ENCODE results near the gene LRIG3.
A peak's percentile ranks its signal among the peaks of the same experiment; 100 is the strongest.
"Not testable (repeated sequence)": the region's sequence is repeated elsewhere in the genome, so short reads cannot be mapped to it uniquely, and the experiment has no call there.

The LRIG3 gene

DNA sequence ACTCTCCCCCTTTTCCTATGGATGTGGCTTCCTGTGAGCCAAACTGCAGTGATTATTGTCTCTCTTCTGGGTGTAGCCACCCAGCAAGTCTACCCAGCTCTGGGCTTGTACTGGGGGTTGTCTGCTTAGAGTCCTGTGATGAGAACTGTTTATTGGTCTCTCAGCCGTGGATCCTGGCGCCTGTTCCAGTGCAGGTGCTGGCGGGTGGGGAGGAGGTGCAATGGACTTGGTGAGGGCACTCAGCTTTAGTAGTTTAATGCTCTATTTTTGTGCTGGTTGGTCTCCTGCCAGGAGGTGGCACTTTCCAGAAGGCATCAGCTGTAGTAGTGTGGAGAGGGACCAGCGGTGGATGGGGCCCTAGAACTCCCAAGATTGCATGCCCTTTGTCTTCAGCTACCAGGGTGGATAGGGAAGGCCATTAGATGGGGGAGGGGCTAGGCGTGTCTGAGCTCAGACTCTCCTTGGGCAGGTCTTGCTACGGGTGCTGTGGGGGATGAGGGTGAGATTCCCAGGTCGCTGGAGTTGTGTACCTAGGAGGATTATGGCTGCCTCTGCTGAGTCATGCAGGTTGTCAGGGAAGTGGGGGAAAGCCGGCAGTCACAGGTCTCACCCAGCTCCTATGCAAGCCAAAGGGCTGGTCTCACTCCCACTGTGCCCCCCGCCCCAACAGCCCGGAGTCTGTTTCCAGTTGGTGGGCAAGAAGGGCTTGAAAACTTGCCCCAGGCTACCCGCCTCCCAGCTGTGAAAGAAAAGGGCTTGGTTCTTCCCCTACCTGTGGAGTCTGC lies 29.8 kb upstream of the LRIG3 start:
- not testable (repeated sequence) for H3K4me3 ChIP-seq (ENCODE audit: low read length); H3K27me3 ChIP-seq (ENCODE audit: insufficient read depth, low read length)

DNA sequence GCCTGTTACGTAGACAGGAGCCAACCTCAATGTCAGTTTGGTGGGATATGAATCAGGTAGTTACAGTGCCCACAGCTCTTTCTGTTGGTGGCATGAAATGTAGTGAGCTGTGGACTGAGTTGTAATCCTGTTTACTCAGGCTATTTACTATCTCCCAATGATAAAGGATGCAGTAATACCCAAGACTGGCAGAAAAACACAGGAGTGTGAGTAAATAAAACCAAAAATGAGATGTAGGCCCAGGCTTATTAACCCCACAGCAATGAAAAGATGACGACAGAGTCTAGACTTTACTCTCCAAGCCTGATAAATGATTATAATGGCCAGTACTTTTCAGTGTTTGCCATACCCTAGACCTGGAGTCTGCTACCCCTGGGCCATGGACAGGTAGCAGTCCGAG lies 22.8 kb upstream of the LRIG3 start:
- Histone ChIP-seq H2AFZ (ENCODE audit: low read depth, low read length) (no peak overlapping the region), H3K36me3 (ENCODE audit: insufficient read depth, low read length) (no peaks in the 10 kb centered on the region), H3K9me3 (ENCODE audit: low read length) (no peaks in the 10 kb centered on the region), H3K27me3 (ENCODE audit: insufficient read depth, low read length) (no peaks in the 10 kb centered on the region), H3K4me1 (ENCODE audit: insufficient read depth, low read length) (no peaks in the 10 kb centered on the region), H3K4me3 (ENCODE audit: low read length) (no peak overlapping the region)

More for the DNA sequence above, 29.8 kb upstream of the LRIG3 start:
- H3K4me1 ChIP-seq (ENCODE audit: insufficient read depth, low read length); H3K9me3 ChIP-seq (ENCODE audit: low read length); H2AFZ ChIP-seq (ENCODE audit: low read depth, low read length); H3K36me3 ChIP-seq (ENCODE audit: insufficient read depth, low read length): not testable (repeated sequence)

DNA sequence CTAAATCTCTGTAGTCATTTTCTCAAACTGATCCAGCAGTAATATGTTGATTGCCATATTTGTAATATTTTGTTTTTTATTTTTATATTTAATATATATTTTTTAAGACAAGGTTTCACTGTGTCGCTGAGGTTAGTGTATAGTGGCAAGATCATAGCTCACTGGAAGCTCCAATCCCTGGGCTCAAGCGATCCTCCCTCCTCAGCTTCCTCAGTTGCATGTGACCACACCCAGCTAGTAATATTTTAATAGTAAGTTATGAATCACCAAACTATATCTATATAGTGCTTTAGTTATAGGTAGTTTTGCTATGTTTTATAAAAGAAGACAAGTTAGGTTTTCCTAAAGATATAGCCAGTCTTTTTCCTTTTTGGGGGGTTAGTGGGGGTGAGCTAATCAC lies 22.0 kb upstream of the LRIG3 start:
- Histone ChIP-seq H3K9me3 (ENCODE audit: low read length) (no peaks in the 10 kb centered on the region), H3K4me1 (ENCODE audit: insufficient read depth, low read length) (no peaks in the 10 kb centered on the region), H3K36me3 (ENCODE audit: insufficient read depth, low read length) (no peaks in the 10 kb centered on the region), H3K27me3 (ENCODE audit: insufficient read depth, low read length) (no peaks in the 10 kb centered on the region), H2AFZ (ENCODE audit: low read depth, low read length) (no peak overlapping the region), H3K4me3 (ENCODE audit: low read length) (no peak overlapping the region)

DNA sequence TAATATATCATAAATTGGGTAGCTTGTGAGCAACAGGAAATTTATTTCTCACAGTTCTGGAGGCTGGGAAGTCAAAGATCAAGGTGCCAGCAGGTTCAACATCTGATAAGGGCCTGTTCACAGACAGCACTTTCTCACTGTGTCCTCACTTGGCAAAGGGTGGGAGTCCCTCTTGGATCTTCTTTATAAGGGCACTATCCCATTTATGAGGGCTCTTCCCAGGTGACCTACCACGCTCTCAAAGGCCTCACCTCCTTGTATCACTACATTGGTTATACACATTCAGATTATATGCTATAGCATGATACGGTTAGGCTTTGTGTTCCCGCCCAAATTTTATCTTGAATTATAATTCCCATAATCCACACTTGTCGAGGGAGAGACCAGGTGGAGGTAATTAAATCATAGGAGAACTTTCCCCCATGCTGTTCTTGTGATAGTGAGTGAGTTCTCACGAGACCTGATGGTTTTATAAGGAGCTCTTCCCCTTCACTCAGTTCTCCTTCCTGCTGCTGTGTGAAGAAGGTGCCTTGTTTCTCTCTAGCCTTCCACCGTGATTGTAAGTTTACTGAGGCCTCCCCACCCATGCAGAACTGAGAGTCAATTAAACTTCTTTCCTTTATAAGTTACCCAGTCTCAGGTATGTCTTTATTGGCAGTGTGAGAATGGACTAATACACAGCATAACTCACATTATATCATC lies 19.2 kb upstream of the LRIG3 start:
- Histone ChIP-seq H3K9me3 (ENCODE audit: low read length) (no peaks in the 10 kb centered on the region), H2AFZ (ENCODE audit: low read depth, low read length) (no peak overlapping the region), H3K27me3 (ENCODE audit: insufficient read depth, low read length) (no peaks in the 10 kb centered on the region), H3K4me1 (ENCODE audit: insufficient read depth, low read length) (no peaks in the 10 kb centered on the region), H3K36me3 (ENCODE audit: insufficient read depth, low read length) (no peaks in the 10 kb centered on the region), H3K4me3 (ENCODE audit: low read length) (no peak overlapping the region)

DNA sequence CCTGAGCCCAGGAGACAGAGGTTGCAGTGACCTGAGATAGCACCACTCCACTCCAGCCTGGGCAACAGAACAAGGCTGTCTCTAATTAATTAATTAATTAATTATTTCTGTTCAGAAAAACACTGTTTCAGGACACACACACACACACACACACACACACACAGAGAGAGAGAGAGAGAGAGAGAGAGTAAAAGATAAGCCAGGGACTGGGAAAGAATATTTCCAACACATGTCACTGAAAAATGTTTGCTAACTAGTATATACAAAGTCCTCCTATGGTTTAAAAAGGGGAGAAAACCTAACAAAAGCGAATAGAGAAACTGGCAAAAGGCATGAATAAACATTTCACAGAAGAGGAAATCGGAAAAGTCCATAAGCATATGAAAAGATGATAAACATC lies 18.1 kb upstream of the LRIG3 start:
- H3K4me3 ChIP-seq (ENCODE audit: low read length): no peak overlapping the region
- H2AFZ ChIP-seq (ENCODE audit: low read depth, low read length): no peak overlapping the region
- no peaks in the 10 kb centered on the region for H3K9me3 ChIP-seq (ENCODE audit: low read length)
- H3K27me3 ChIP-seq (ENCODE audit: insufficient read depth, low read length): no peaks in the 10 kb centered on the region
- H3K36me3 ChIP-seq (ENCODE audit: insufficient read depth, low read length): no peaks in the 10 kb centered on the region
- no peaks in the 10 kb centered on the region for H3K4me1 ChIP-seq (ENCODE audit: insufficient read depth, low read length)

DNA sequence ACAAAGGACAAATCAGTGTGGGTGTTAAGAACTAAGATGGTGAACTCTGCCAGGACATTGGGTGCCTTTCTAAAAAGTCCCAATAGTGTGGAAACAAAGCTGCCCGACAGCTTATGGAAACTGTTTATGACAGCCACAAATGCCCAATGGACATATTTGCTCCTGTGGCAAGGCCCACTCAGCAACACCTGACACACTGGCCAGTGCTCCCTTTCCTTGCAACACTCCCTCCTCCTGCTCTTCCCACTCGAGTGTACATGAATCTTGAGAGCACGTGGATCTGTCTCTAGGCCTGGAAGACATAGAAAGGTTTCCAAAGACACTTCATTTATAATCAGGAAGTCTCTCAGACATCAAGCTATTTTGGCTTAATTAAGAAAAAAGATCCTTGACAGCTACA lies 14.2 kb upstream of the LRIG3 start:
- Histone ChIP-seq H3K27me3 (ENCODE audit: insufficient read depth, low read length) (no peaks in the 10 kb centered on the region), H3K36me3 (ENCODE audit: insufficient read depth, low read length) (no peaks in the 10 kb centered on the region), H3K9me3 (ENCODE audit: low read length) (no peaks in the 10 kb centered on the region), H3K4me1 (ENCODE audit: insufficient read depth, low read length) (no peaks in the 10 kb centered on the region), H3K4me3 (ENCODE audit: low read length) (no peak overlapping the region), H2AFZ (ENCODE audit: low read depth, low read length) (no peak overlapping the region)

DNA sequence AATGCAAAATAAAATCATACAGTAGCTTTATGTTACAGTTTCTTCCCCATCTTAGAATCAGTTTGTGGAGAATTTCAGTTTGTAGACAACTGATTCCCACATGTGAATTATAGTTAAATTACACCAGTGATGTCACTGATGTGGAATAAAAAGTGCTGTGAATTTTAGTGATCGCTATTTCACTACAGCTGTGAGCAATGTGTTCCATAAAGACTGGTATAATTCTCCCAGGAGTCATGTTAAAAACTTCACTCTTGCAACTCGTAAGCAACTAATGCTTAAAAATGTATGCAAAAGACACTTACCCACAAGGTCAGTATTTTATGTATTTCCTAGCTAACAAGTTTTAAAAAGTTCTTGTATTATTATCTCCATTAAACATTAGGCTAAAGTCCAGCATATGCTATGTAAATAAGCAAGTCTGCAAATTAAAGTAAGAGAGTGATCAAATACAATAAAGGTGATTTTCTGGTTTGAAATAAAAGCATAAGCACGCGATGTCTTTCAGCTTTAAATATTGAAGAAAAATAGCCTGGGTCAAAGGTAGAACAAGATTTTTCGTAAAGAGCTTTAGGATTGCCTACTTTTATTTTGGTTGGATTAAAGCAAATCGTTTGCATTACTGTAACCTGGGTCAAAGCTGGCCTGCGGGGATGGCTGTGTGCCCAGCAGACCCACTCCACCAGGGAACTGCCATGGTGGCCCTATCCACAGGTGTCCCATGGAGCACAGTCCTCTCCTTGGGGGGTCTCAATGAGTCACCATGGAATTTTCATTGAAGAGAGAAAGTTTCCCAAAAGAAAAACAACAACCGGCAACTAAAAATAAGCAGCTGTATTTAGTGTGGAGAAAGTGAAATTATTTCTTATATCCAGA lies 12.7 kb upstream of the LRIG3 start:
- Histone ChIP-seq H3K36me3 (ENCODE audit: insufficient read depth, low read length) (no peaks in the 10 kb centered on the region), H2AFZ (ENCODE audit: low read depth, low read length) (no peak overlapping the region), H3K27me3 (ENCODE audit: insufficient read depth, low read length) (no peaks in the 10 kb centered on the region)

DNA sequence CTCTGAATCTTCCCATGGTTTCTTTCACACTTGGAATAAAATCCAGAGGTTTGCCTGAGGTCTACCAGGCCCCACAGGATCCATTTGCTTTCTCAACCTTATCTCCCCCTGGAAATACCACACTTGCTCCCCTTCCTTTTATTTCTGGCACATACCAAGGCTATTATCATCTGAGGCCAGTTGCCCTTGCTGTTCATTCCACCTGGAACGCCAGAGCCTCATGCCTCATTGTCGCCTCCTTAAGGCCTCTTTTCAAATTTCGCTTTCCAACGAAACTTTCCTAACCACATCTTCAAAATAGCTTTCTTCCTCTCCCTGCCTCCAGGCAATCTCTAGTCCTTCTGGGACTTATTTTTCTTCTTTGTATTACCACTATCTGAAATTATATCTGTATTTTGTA lies 11.2 kb upstream of the LRIG3 start:
- H3K27me3 ChIP-seq (ENCODE audit: insufficient read depth, low read length): no peaks in the 10 kb centered on the region
- no peak overlapping the region for H3K4me3 ChIP-seq (ENCODE audit: low read length)
- no peaks in the 10 kb centered on the region for H3K36me3 ChIP-seq (ENCODE audit: insufficient read depth, low read length)
- no peak overlapping the region for H2AFZ ChIP-seq (ENCODE audit: low read depth, low read length)
- H3K9me3 ChIP-seq (ENCODE audit: low read length): no peaks in the 10 kb centered on the region
- H3K4me1 ChIP-seq (ENCODE audit: insufficient read depth, low read length): no peaks in the 10 kb centered on the region

More for the DNA sequence above, 12.7 kb upstream of the LRIG3 start:
- no peaks in the 10 kb centered on the region for H3K4me1 ChIP-seq (ENCODE audit: insufficient read depth, low read length)
- H3K9me3 ChIP-seq (ENCODE audit: low read length): no peaks in the 10 kb centered on the region
- H3K4me3 ChIP-seq (ENCODE audit: low read length): no peak overlapping the region

DNA sequence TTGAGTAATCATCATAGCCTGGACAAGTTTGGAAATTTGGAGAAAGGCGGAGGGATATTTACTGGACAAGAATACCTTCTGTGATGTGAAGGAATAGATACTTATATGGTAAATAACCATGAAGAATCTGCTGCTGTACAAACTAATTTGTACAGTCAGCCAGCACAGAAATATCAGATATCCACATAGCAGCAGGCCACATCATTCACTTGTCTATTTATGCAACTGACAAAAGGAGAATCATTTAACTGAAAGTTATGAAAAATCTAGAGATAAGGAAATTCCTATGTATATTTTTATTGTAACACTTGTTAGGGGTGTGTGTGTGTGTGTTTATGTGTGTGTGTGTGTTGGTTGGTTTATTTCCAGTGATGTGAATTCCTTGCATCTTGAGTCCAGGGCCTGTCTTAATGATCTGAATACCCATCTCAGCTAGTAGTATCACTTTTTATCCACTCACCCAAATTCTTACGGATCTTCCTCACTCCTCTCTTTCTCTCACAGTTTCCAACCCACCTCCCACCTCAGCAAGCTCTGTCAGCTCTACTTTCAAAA lies 10.5 kb upstream of the LRIG3 start:
- no peak overlapping the region for H2AFZ ChIP-seq (ENCODE audit: low read depth, low read length)
- H3K4me1 ChIP-seq (ENCODE audit: insufficient read depth, low read length): no peaks in the 10 kb centered on the region
- no peaks in the 10 kb centered on the region for H3K27me3 ChIP-seq (ENCODE audit: insufficient read depth, low read length)
- no peaks in the 10 kb centered on the region for H3K36me3 ChIP-seq (ENCODE audit: insufficient read depth, low read length)
- no peaks in the 10 kb centered on the region for H3K9me3 ChIP-seq (ENCODE audit: low read length)
- H3K4me3 ChIP-seq (ENCODE audit: low read length): no peak overlapping the region

DNA sequence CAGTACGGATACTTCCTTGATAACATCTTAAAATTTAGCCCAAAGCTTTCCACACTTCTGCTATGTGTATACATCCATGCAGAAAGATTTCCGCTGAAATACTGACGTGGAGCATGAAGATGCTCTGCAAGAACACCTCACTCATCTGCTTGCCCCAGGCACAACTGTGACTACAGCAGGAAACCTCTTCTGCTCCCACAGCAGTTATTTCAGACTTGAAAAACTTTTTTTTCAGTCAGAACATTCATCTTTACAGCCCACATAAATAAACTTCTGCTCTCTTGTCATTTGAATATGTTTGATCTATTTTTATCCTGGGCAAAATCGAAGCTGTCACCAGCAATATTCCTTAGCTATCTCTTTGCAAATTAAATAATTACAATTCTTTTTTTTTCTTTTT lies 6.8 kb upstream of the LRIG3 start:
- Histone ChIP-seq H3K36me3 (ENCODE audit: insufficient read depth, low read length) (no peaks in the 10 kb centered on the region), H2AFZ (ENCODE audit: low read depth, low read length) (no peak overlapping the region), H3K4me3 (ENCODE audit: low read length) (no peak overlapping the region), H3K27me3 (ENCODE audit: insufficient read depth, low read length) (no peaks in the 10 kb centered on the region), H3K4me1 (ENCODE audit: insufficient read depth, low read length) (no peaks in the 10 kb centered on the region), H3K9me3 (ENCODE audit: low read length) (no peaks in the 10 kb centered on the region)

DNA sequence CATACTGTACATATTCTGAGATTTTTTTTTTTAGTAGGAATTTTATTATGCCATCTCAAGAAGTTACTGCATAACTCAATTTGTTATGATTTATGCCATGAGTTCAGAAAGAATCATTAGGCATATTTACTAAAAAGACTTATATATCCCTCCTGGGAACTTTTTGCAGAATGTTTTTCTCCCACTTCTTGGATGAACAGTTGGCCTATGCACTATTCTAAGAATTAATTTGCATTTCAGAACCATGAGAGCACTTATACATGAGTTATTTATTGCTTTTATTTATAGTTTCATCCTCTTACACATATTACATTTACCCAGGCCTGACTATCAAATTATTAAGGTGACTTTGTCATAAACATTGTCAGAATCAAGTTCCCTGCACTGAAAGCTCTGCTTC lies 6.3 kb upstream of the LRIG3 start:
- Histone ChIP-seq H2AFZ (ENCODE audit: low read depth, low read length) (no peak overlapping the region), H3K4me3 (ENCODE audit: low read length) (no peak overlapping the region), H3K9me3 (ENCODE audit: low read length) (no peaks in the 10 kb centered on the region), H3K4me1 (ENCODE audit: insufficient read depth, low read length) (no peaks in the 10 kb centered on the region), H3K36me3 (ENCODE audit: insufficient read depth, low read length) (no peaks in the 10 kb centered on the region), H3K27me3 (ENCODE audit: insufficient read depth, low read length) (no peaks in the 10 kb centered on the region)

DNA sequence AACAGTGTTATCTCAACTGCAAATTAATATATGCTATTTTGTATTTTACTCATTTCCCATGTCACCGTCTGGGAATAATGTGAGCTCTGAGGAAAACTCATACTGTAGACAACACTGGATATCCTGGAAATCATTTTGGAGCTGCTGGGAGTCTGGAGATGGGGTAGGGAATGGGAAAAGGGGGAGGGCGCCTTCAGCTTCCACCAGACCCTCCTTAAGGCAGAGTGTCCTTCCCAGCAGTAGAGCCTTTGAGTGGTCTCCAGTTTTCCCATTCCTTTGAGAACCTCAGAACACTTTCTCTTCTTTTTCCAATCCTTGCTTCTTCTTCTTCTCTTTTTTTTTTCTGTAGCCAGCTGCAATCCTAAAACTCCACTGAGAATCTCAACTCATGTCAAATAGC lies 5.4 kb upstream of the LRIG3 start:
- no peaks in the 10 kb centered on the region for H3K9me3 ChIP-seq (ENCODE audit: low read length)
- H3K4me1 ChIP-seq (ENCODE audit: insufficient read depth, low read length): no peaks in the 10 kb centered on the region
- H3K4me3 ChIP-seq (ENCODE audit: low read length): no peak overlapping the region
- no peaks in the 10 kb centered on the region for H3K36me3 ChIP-seq (ENCODE audit: insufficient read depth, low read length)
- peak overlapping the region; percentile 18 for H2AFZ ChIP-seq (ENCODE audit: low read depth, low read length)
- no peaks in the 10 kb centered on the region for H3K27me3 ChIP-seq (ENCODE audit: insufficient read depth, low read length)

DNA sequence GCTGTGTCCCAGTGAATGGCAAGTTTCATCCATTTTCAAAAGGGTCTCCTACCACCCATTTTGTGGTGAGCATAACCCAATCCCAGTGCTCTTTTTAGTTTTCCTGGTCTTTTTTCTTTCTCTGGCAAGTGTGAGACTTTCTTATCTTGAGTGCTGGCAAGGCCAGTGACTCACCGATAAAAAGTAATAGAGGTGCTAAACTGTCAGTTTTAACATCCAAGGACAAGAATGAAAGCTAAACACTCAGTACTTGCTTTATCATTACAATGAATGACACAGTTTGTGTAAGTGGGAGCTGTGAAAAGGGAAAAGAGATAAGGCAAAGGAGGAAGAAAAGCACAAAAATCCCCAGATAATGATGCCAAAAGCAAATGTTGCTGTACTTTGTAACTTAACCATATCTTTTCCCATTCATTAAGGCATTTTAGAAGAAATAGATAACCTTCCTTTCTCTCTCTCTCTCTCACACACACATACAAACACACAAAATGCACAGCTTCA lies 4.9 kb upstream of the LRIG3 start:
- no peaks in the 10 kb centered on the region for H3K9me3 ChIP-seq (ENCODE audit: low read length)
- H2AFZ ChIP-seq (ENCODE audit: low read depth, low read length): peak overlapping the region; percentile 18
- no peaks in the 10 kb centered on the region for H3K4me1 ChIP-seq (ENCODE audit: insufficient read depth, low read length)
- H3K4me3 ChIP-seq (ENCODE audit: low read length): no peak overlapping the region
- no peaks in the 10 kb centered on the region for H3K27me3 ChIP-seq (ENCODE audit: insufficient read depth, low read length)
- H3K36me3 ChIP-seq (ENCODE audit: insufficient read depth, low read length): no peaks in the 10 kb centered on the region
